ENCODE measurements around the gene AVP. TPM values are rescaled to one million over a fixed set of nuclear protein-coding genes. Genes with fewer than 3 reads are reported as not detected.

Gene AVP
- total RNA-seq, 1 experiment from 2014 or later = not detected

DNA sequence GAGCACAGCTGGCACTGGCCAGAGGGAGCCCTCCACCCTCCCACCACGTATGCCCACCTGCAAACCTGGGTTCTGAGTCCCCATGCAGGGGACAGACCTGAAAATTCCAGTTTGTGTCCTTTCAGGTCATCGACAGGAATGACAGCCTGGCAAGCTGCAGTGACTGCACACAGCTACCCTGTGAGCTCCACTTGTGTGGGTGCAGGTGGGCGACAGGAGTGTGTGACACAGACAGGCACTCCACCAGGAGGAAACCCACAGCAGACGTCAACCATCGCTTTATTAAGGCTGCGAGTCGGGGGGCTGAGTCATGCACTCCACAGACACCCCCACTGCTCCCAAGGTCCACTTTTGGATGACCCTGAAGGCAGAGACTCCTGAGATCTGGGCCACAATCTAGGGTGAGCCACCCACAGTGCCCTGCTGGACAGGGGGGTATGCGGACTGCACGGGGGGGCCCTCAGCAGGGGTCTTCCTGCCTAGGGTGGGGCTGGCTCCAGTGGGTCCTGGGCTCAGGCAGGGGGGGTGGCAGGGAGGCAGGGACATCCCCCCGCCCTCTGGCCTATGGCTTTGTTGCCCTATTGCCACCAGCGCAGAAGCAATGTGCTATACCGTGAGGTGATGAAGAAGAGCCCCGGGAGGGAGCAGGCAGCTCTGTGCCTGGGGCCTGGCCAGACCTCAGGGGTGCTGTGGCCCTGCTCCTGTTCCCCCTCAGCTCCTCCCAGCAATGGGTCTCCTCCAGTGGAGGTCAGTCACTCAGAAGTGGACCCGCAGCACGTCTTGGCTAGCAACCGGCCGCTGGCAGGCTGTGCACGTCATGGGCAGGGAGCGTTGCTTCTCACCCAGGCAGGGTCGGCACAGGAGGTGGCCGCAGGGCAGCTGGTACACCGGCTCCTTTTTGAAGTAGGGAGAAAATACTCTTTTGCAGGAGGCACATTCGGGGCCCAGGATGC, 25.1 kb upstream of the AVP start:
- H3K4me1 Mint-ChIP-seq = peaks cover 10 to 19% of the 10 kb centered on the region in 2 experiments
- Histone ChIP-seq H3K79me1 (ENCODE audit: insufficient read depth, low read depth, low read length, poor library complexity, severe bottlenecking) (no peaks in the 10 kb centered on the region), H2BK20ac (ENCODE audit: low read depth, low read length, poor library complexity, severe bottlenecking) (no peak overlapping the region), H2BK120ac (ENCODE audit: low read depth, low read length, poor library complexity, severe bottlenecking) (no peak overlapping the region), H2AFZ (ENCODE audit: low read length) (no peak overlapping the region), H4K91ac (ENCODE audit: insufficient read length, low read depth, low read length) (no peak overlapping the region), H2BK12ac (ENCODE audit: insufficient read length, low read depth, low read length) (no peak overlapping the region), H2BK15ac (ENCODE audit: low read depth, low read length) (no peak overlapping the region), H4K20me1 (ENCODE audit: control insufficient read depth, insufficient read depth, insufficient read length) (no peaks in the 10 kb centered on the region), H3K23me2 (ENCODE audit: insufficient read length, low read depth, low read length, poor library complexity, severe bottlenecking) (no peaks in the 10 kb centered on the region), H3K4me2 (ENCODE audit: insufficient read depth, insufficient read length, low read length) (no peak overlapping the region), H3K18ac (ENCODE audit: insufficient read length, low read depth, low read length) (no peak overlapping the region), H3K23ac (ENCODE audit: insufficient read length, low read depth, low read length) (no peak overlapping the region), H3K56ac (ENCODE audit: insufficient read length, low read depth, low read length) (no peak overlapping the region), H3K9ac (ENCODE audit: extremely low read depth, insufficient read length, low read length) (no peak overlapping the region), H3K27ac (ENCODE audit: insufficient read length, low read depth, low read length) (no peak overlapping the region), H2BK5ac (ENCODE audit: insufficient read length, low read length) (no peak overlapping the region), H3K4me1 (ENCODE audit: insufficient read depth, low read length) (no peaks in the 10 kb centered on the region), H4K8ac (replicated peaks; ENCODE audit: insufficient read length, low read depth, low read length) (no peak overlapping the region), H3K14ac (ENCODE audit: insufficient read depth, low read length) (no peak overlapping the region), H2AK5ac (ENCODE audit: insufficient read length, low read length) (no peak overlapping the region), H3K4ac (ENCODE audit: low read depth, low read length) (no peak overlapping the region), H3K27me3 (ENCODE audit: insufficient read depth, low read length) (no peaks in the 10 kb centered on the region), H3K79me2 (ENCODE audit: insufficient read depth, low read length) (no peaks in the 10 kb centered on the region), H4K5ac (ENCODE audit: insufficient read length, low read depth, low read length) (no peak overlapping the region), H3T11ph (ENCODE audit: low read length) (no peak overlapping the region), H3K9me3 (ENCODE audit: control insufficient read depth, low read depth, low read length) (no peaks in the 10 kb centered on the region)
- H3K36me3 Mint-ChIP-seq (ENCODE audit: insufficient read depth in 1 of 3, low read depth in 3 of 3) = no peaks in the 10 kb centered on the region; a peak in 3 of 7 replicates
- H3K27ac Mint-ChIP-seq = peak overlapping the region in 2 of 3 experiments; percentile 49 to 85; a peak in 3 of 7 replicates
- WGBS (ENCODE audit: extremely low coverage, insufficient read length, low lambda C conversion rate) = no CpG with 5 or more reads among the region's 23 CpGs
- no peak overlapping the region for H3K4me3 Mint-ChIP-seq
- H3K27me3 Mint-ChIP-seq (ENCODE audit: low read depth) = no peaks in the 10 kb centered on the region
- no peaks in the 10 kb centered on the region for H3K9me3 Mint-ChIP-seq
- TF ChIP-seq, protein P1, sequence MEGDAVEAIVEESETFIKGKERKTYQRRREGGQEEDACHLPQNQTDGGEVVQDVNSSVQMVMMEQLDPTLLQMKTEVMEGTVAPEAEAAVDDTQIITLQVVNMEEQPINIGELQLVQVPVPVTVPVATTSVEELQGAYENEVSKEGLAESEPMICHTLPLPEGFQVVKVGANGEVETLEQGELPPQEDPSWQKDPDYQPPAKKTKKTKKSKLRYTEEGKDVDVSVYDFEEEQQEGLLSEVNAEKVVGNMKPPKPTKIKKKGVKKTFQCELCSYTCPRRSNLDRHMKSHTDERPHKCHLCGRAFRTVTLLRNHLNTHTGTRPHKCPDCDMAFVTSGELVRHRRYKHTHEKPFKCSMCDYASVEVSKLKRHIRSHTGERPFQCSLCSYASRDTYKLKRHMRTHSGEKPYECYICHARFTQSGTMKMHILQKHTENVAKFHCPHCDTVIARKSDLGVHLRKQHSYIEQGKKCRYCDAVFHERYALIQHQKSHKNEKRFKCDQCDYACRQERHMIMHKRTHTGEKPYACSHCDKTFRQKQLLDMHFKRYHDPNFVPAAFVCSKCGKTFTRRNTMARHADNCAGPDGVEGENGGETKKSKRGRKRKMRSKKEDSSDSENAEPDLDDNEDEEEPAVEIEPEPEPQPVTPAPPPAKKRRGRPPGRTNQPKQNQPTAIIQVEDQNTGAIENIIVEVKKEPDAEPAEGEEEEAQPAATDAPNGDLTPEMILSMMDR (conservative IDR thresholded peaks at IDR 0.05) = no peak
- DNase-seq = no peak

Measured in H9 (cell line).